GM23338 (cell line): ENCODE measurements around the gene RHOH. TPM values are rescaled to one million over a fixed set of nuclear protein-coding genes. Genes with fewer than 3 reads are reported as not detected.

ENCODE experiments used
- ATAC-seq: fragments of 200-7000 bp; cut with Tn5 transposase; 3 replicates; pipeline ENCODE4 v1.9.1; 2020
- DNase-seq: peaks from one replicate; pipeline ENCODE4 v3.0.0-alpha.2; 2015; ENCODE audit warnings: low spot score
- H2AFZ ChIP-seq: fragments of 200-600 bp; sonication (generic); 2 replicates; pipeline ENCODE4 v1.8.0; 2016; ENCODE audit warnings: antibody characterized with exemption, mild to moderate bottlenecking, moderate library complexity
- H3F3A ChIP-seq: fragments of 200-600 bp; sonication (generic); replicated peaks from 2 replicates; pipeline ENCODE4 v1.8.0; 2017; ENCODE audit warnings: antibody characterized with exemption, mixed run types, low read depth
- H3K27ac ChIP-seq: fragments of 200-600 bp; sonication (generic); 2 replicates; pipeline ENCODE4 v1.6.1; 2016; ENCODE audit warnings: low read depth
- H3K27me3 ChIP-seq: fragments of 200-600 bp; sonication (generic); 2 replicates; pipeline ENCODE4 v1.8.0; 2016; ENCODE audit warnings: mild to moderate bottlenecking, mixed run types, moderate library complexity; ENCODE audit not compliant: insufficient read depth
- H3K36me3 ChIP-seq: fragments of 200-600 bp; sonication (generic); 2 replicates; pipeline ENCODE4 v1.8.0; 2016; ENCODE audit warnings: mild to moderate bottlenecking; ENCODE audit not compliant: insufficient read depth
- H3K4me1 ChIP-seq: fragments of 200-600 bp; sonication (generic); 2 replicates; pipeline ENCODE4 v1.8.0; 2016; ENCODE audit warnings: mild to moderate bottlenecking, moderate library complexity; ENCODE audit not compliant: insufficient read depth
- H3K4me2 ChIP-seq: fragments of 200-600 bp; sonication (generic); 2 replicates; pipeline ENCODE4 v1.7.1; 2017; ENCODE audit warnings: mixed run types
- H3K4me3 ChIP-seq: fragments of 200-600 bp; sonication (generic); 2 replicates; pipeline ENCODE4 v1.6.1; 2016; ENCODE audit warnings: mixed run types
- H3K79me2 ChIP-seq: fragments of 200-600 bp; sonication (generic); replicated peaks from 2 replicates; pipeline ENCODE4 v1.8.0; 2017; ENCODE audit warnings: mild to moderate bottlenecking; ENCODE audit not compliant: insufficient read depth
- H3K9me2 ChIP-seq: fragments of 200-600 bp; sonication (generic); 2 replicates; pipeline ENCODE4 v1.8.0; 2017; ENCODE audit not compliant: insufficient read depth
- H4K20me1 ChIP-seq: fragments of 200-600 bp; sonication (generic); replicated peaks from 2 replicates; pipeline ENCODE4 v1.8.0; 2017; ENCODE audit warnings: mild to moderate bottlenecking; ENCODE audit not compliant: insufficient read depth
- H3K27ac Mint-ChIP-seq: 2 replicates; pipeline ENCODE4 v1.8.0; 2020; ENCODE audit warnings: inconsistent platforms, mild to moderate bottlenecking, moderate library complexity, mixed read lengths
- H3K27me3 Mint-ChIP-seq: 3 replicates; pipeline ENCODE4 v1.8.0; 2022; ENCODE audit warnings: low read depth, mild to moderate bottlenecking, moderate library complexity, mixed read lengths, inconsistent platforms; ENCODE audit not compliant: insufficient read depth, poor library complexity
- H3K36me3 Mint-ChIP-seq: 3 replicates; pipeline ENCODE4 v1.8.0; 2021; ENCODE audit warnings: low read depth, mild to moderate bottlenecking, inconsistent platforms, moderate library complexity, mixed read lengths
- H3K4me1 Mint-ChIP-seq: 3 replicates; pipeline ENCODE4 v1.8.0; 2020; ENCODE audit warnings: mild to moderate bottlenecking, inconsistent platforms, mixed read lengths
- H3K4me3 Mint-ChIP-seq: 3 replicates; pipeline ENCODE4 v1.8.0; 2021; ENCODE audit warnings: moderate library complexity, mild to moderate bottlenecking, inconsistent platforms, mixed read lengths
- H3K9me3 Mint-ChIP-seq: 3 replicates; pipeline ENCODE4 v1.8.0; 2020; ENCODE audit warnings: moderate library complexity, mild to moderate bottlenecking, inconsistent platforms, mixed read lengths
- CREB1 ChIP-seq: fragments of 250-450 bp; sonication (Bioruptor Pico); IDR thresholded peaks from 2 replicates; pipeline ENCODE4 v1.5.0; 2020; ENCODE audit warnings: low read depth, mild to moderate bottlenecking, moderate library complexity
- EZH2phosphoT487 ChIP-seq: fragments of 200-600 bp; sonication (generic); IDR thresholded peaks from one replicate; pipeline ENCODE4 v1.8.1; 2018; ENCODE audit warnings: antibody characterized with exemption; ENCODE audit not compliant: unreplicated experiment
- JUNB ChIP-seq: IDR thresholded peaks from one replicate; pipeline ENCODE4 v1.6.1; 2016; ENCODE audit warnings: antibody characterized with exemption; ENCODE audit not compliant: unreplicated experiment
- NANOG ChIP-seq: IDR thresholded peaks from 2 replicates; pipeline ENCODE4 v1.6.1; 2016; ENCODE audit warnings: antibody characterized with exemption, borderline replicate concordance
- POLR2AphosphoS5 ChIP-seq: IDR thresholded peaks from 2 replicates; pipeline ENCODE4 v1.6.1; 2016; ENCODE audit warnings: antibody characterized with exemption, low read depth
- STAT1 ChIP-seq: IDR thresholded peaks from one replicate; pipeline ENCODE4 v1.6.1; 2016; ENCODE audit warnings: antibody characterized with exemption; ENCODE audit not compliant: unreplicated experiment
- ZNF114 ChIP-seq: fragments of 250-450 bp; sonication (Bioruptor Pico); IDR thresholded peaks from 2 replicates; pipeline ENCODE4 v1.5.0; 2020; ENCODE audit warnings: mild to moderate bottlenecking, moderate library complexity
- ZNF331 ChIP-seq: fragments of 250-450 bp; sonication (Bioruptor Pico); IDR thresholded peaks from 2 replicates; pipeline ENCODE4 v1.5.0; 2020; ENCODE audit warnings: low read depth, mild to moderate bottlenecking, moderate library complexity
- polyA plus RNA-seq: library from polyadenylated mRNA; unstranded; fragments of >200 nt; fragmentation: Nextera tagmentation; extraction: Ambion mirVana; gene quantifications from 2 replicates; pipeline ENCODE4 v1.2.1, GENCODE V29; 2016
- total RNA-seq: library from RNA; depleted of rRNA; stranded (reverse); fragments of >200 nt; shearing (Covaris generic); gene quantifications from 2 replicates; pipeline ENCODE4 v1.2.3, GENCODE V29; 2014
- TF ChIP-seq, protein P1 (sequence below): IDR thresholded peaks from one replicate; pipeline ENCODE4 v1.6.1; 2018; ENCODE audit warnings: antibody characterized with exemption; ENCODE audit not compliant: unreplicated experiment
- TF ChIP-seq, protein P2 (sequence below): fragments of 250-450 bp; sonication (Bioruptor Pico); IDR thresholded peaks from 2 replicates; pipeline ENCODE4 v1.5.0; 2020; ENCODE audit warnings: mild to moderate bottlenecking, moderate library complexity
- TF ChIP-seq, protein P3 (sequence below), 2 experiments: fragments of 200-600 bp in 1 of 2; sonication (generic) in 1 of 2; conservative IDR thresholded peaks; 2 replicates each; pipeline versions ENCODE4 v1.5.1 to v1.6.1; 2016 to 2017; ENCODE audit warnings: antibody characterized with exemption in 2 of 2, low read depth in 2 of 2, mild to moderate bottlenecking in 2 of 2, moderate library complexity in 1 of 2
- TF ChIP-seq, protein P4 (sequence below): IDR thresholded peaks from 2 replicates; pipeline ENCODE4 v1.6.1; 2016; ENCODE audit warnings: antibody characterized with exemption

The RHOH gene
- total and polyA plus RNA-seq, 2 experiments from 2014 or later, result 2.2 to 3.7 TPM

DNA sequence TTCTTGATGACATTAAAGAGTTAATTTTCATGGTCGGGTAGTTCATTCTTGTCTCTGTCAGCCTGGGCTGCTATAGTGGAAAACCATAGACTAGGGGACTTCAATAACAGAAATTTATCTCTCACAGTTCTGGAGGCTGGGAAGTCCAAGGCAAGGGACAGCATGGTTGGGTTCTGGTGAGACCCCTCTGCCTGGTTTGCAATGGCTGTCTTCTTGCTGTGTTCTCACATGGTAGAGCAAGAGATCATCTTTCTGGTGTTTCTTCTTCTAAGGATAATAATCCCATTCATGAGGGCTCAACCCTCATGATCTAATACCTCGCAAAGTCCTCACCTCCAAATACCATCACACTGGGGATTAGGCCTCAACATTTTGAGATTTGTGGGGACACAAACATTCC lies 50.1 kb downstream of the RHOH start:
- no peak overlapping the region for H3K4me3 ChIP-seq
- no peaks in the 10 kb centered on the region for H3K27me3 ChIP-seq
- H3K9me3 Mint-ChIP-seq, result peaks cover 2% of the 10 kb centered on the region; the same call in 1 of the 3 replicates
- no peaks in the 10 kb centered on the region for H4K20me1 ChIP-seq
- no peak overlapping the region for H3K4me2 ChIP-seq
- DNase-seq (no peak), ATAC-seq (no peak)
- TF ChIP-seq EZH2phosphoT487, result no peak
- no peak for TF ChIP-seq CREB1 (CRISPR knock-in tag)
- TF ChIP-seq, protein P1, sequence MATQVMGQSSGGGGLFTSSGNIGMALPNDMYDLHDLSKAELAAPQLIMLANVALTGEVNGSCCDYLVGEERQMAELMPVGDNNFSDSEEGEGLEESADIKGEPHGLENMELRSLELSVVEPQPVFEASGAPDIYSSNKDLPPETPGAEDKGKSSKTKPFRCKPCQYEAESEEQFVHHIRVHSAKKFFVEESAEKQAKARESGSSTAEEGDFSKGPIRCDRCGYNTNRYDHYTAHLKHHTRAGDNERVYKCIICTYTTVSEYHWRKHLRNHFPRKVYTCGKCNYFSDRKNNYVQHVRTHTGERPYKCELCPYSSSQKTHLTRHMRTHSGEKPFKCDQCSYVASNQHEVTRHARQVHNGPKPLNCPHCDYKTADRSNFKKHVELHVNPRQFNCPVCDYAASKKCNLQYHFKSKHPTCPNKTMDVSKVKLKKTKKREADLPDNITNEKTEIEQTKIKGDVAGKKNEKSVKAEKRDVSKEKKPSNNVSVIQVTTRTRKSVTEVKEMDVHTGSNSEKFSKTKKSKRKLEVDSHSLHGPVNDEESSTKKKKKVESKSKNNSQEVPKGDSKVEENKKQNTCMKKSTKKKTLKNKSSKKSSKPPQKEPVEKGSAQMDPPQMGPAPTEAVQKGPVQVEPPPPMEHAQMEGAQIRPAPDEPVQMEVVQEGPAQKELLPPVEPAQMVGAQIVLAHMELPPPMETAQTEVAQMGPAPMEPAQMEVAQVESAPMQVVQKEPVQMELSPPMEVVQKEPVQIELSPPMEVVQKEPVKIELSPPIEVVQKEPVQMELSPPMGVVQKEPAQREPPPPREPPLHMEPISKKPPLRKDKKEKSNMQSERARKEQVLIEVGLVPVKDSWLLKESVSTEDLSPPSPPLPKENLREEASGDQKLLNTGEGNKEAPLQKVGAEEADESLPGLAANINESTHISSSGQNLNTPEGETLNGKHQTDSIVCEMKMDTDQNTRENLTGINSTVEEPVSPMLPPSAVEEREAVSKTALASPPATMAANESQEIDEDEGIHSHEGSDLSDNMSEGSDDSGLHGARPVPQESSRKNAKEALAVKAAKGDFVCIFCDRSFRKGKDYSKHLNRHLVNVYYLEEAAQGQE, result no peak
- no peak for TF ChIP-seq STAT1
- TF ChIP-seq ZNF114 (CRISPR knock-in tag), result no peak
- no peak for TF ChIP-seq NANOG
- TF ChIP-seq ZNF331 (CRISPR knock-in tag), result no peak
- TF ChIP-seq, protein P2, sequence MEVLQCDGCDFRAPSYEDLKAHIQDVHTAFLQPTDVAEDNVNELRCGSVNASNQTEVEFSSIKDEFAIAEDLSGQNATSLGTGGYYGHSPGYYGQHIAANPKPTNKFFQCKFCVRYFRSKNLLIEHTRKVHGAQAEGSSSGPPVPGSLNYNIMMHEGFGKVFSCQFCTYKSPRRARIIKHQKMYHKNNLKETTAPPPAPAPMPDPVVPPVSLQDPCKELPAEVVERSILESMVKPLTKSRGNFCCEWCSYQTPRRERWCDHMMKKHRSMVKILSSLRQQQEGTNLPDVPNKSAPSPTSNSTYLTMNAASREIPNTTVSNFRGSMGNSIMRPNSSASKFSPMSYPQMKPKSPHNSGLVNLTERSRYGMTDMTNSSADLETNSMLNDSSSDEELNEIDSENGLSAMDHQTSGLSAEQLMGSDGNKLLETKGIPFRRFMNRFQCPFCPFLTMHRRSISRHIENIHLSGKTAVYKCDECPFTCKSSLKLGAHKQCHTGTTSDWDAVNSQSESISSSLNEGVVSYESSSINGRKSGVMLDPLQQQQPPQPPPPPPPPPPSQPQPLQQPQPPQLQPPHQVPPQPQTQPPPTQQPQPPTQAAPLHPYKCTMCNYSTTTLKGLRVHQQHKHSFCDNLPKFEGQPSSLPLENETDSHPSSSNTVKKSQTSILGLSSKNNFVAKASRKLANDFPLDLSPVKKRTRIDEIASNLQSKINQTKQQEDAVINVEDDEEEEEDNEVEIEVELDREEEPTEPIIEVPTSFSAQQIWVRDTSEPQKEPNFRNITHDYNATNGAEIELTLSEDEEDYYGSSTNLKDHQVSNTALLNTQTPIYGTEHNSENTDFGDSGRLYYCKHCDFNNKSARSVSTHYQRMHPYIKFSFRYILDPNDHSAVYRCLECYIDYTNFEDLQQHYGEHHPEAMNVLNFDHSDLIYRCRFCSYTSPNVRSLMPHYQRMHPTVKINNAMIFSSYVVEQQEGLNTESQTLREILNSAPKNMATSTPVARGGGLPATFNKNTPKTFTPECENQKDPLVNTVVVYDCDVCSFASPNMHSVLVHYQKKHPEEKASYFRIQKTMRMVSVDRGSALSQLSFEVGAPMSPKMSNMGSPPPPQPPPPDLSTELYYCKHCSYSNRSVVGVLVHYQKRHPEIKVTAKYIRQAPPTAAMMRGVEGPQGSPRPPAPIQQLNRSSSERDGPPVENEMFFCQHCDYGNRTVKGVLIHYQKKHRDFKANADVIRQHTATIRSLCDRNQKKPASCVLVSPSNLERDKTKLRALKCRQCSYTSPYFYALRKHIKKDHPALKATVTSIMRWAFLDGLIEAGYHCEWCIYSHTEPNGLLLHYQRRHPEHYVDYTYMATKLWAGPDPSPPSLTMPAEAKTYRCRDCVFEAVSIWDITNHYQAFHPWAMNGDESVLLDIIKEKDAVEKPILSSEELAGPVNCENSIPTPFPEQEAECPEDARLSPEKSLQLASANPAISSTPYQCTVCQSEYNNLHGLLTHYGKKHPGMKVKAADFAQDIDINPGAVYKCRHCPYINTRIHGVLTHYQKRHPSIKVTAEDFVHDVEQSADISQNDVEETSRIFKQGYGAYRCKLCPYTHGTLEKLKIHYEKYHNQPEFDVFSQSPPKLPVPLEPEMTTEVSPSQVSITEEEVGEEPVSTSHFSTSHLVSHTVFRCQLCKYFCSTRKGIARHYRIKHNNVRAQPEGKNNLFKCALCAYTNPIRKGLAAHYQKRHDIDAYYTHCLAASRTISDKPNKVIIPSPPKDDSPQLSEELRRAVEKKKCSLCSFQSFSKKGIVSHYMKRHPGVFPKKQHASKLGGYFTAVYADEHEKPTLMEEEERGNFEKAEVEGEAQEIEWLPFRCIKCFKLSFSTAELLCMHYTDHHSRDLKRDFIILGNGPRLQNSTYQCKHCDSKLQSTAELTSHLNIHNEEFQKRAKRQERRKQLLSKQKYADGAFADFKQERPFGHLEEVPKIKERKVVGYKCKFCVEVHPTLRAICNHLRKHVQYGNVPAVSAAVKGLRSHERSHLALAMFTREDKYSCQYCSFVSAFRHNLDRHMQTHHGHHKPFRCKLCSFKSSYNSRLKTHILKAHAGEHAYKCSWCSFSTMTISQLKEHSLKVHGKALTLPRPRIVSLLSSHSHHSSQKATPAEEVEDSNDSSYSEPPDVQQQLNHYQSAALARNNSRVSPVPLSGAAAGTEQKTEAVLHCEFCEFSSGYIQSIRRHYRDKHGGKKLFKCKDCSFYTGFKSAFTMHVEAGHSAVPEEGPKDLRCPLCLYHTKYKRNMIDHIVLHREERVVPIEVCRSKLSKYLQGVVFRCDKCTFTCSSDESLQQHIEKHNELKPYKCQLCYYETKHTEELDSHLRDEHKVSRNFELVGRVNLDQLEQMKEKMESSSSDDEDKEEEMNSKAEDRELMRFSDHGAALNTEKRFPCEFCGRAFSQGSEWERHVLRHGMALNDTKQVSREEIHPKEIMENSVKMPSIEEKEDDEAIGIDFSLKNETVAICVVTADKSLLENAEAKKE (CRISPR knock-in tag), result no peak
- TF ChIP-seq, protein P3, sequence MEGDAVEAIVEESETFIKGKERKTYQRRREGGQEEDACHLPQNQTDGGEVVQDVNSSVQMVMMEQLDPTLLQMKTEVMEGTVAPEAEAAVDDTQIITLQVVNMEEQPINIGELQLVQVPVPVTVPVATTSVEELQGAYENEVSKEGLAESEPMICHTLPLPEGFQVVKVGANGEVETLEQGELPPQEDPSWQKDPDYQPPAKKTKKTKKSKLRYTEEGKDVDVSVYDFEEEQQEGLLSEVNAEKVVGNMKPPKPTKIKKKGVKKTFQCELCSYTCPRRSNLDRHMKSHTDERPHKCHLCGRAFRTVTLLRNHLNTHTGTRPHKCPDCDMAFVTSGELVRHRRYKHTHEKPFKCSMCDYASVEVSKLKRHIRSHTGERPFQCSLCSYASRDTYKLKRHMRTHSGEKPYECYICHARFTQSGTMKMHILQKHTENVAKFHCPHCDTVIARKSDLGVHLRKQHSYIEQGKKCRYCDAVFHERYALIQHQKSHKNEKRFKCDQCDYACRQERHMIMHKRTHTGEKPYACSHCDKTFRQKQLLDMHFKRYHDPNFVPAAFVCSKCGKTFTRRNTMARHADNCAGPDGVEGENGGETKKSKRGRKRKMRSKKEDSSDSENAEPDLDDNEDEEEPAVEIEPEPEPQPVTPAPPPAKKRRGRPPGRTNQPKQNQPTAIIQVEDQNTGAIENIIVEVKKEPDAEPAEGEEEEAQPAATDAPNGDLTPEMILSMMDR (conservative IDR thresholded peaks at IDR 0.05; ENCODE audit: low read depth in 2 of 2), result no peak
- no peak for TF ChIP-seq JUNB
- no peak for TF ChIP-seq POLR2AphosphoS5
- TF ChIP-seq, protein P4, sequence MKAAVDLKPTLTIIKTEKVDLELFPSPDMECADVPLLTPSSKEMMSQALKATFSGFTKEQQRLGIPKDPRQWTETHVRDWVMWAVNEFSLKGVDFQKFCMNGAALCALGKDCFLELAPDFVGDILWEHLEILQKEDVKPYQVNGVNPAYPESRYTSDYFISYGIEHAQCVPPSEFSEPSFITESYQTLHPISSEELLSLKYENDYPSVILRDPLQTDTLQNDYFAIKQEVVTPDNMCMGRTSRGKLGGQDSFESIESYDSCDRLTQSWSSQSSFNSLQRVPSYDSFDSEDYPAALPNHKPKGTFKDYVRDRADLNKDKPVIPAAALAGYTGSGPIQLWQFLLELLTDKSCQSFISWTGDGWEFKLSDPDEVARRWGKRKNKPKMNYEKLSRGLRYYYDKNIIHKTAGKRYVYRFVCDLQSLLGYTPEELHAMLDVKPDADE, result no peak
- H3F3A ChIP-seq, result no peaks in the 10 kb centered on the region
- peaks cover 7% of the 10 kb centered on the region for H3K27me3 Mint-ChIP-seq
- H3K4me3 Mint-ChIP-seq, result no peak overlapping the region
- no peak overlapping the region for H2AFZ ChIP-seq
- 0 out of 2 replicates have a peak, but pooled peaks cover 4% of the 10 kb centered on the region for H3K9me2 ChIP-seq
- peaks cover 9% of the 10 kb centered on the region for H3K4me1 Mint-ChIP-seq
- no peak overlapping the region for H3K27ac Mint-ChIP-seq
- peaks cover 12% of the 10 kb centered on the region for H3K36me3 Mint-ChIP-seq
- H3K36me3 ChIP-seq, result no peaks in the 10 kb centered on the region
- H3K4me1 ChIP-seq, result peaks cover 9% of the 10 kb centered on the region
- H3K79me2 ChIP-seq, result no peaks in the 10 kb centered on the region
- no peak overlapping the region for H3K27ac ChIP-seq
